ENCODE data around the gene ACO2.

Gene ACO2

DNA sequence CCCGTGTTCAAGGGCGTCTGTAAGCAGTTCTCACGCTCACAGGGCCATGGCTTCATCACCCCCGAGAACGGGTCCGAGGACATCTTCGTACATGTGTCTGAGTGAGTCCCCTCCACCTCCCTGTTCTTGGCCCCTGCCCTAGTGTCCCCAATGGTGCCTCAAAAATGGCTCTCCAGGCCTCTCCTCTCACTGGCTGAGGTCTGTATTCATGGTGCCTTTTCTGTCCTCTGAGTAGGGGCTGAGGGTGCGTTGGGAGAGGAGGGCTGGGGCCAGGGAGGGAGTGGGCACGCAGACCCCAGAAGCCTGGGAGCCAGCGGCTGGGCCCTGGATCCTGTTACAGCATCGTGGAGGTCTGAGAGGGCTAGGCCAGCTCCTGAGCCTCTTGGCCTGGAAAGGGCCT lies 104.8 kb downstream of the ACO2 start:
- DNase-seq, result no peak

DNA sequence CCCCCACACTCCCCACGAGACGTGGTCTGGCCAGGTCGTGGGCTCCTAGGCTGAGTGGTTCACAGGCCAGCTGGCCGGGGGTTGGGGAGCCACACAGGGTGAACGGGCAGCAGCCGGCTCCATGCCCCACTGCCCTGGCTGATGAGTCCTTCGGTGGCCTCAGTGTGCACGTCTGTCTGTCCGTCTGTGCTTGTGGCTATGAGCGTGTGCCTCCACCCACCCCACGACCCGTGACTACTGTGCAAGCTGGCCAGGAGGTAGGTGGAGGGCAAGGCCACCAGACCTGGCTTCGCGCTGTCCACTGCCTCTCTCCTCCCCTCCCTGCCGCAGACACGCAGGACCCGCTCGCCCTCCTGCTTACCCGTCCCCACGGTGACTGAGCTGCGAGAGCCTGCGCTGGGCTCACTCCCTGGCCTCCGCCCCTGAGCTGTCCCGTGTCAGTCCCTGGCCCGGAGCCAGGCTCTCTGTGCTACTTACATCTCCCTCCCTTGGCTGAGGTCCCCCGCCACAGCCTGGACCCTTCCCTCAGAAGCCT lies 106.0 kb downstream of the ACO2 start:
- DNase-seq, result peak; percentile 37

DNA sequence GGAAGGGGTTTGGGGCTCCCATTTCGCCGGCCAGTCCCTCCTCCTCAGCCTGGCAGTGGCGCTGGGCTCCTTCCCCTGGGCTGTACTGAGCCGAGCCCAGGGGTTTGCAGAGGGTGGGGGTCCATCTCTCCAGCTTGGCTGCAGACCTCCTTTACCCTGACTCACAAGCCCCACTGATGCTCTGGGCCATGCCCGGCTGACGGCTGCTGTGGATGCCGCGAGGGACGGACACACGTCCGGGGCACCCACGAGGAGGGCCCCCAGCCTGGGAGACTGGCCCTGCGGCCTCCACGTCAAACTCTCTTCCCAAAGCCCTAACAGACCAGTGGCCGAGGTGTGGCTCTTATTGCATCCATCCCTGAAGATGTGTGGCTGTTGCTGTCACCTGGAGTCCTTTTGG lies 106.6 kb downstream of the ACO2 start:
- DNase-seq, result no peak

DNA sequence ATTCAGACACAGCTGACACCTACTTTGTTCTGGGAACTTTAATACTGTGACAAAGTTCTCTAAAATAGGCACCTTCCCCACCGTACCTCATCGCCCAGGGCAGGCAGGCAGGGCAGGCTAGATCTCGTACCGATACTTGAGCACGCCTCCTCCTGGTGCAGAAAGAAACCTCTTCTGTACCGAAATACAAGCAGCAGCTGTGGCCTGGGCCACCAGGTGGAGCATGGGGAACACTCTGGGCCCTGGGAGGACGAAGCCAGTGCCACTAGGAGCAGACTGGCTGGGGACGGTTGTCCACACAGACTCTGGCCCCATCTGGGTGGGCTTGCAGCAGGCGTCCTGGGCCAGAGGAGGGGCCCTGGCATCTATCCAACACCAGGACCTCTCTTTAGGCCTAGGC lies 108.0 kb downstream of the ACO2 start:
- peak; percentile 78 for DNase-seq

DNA sequence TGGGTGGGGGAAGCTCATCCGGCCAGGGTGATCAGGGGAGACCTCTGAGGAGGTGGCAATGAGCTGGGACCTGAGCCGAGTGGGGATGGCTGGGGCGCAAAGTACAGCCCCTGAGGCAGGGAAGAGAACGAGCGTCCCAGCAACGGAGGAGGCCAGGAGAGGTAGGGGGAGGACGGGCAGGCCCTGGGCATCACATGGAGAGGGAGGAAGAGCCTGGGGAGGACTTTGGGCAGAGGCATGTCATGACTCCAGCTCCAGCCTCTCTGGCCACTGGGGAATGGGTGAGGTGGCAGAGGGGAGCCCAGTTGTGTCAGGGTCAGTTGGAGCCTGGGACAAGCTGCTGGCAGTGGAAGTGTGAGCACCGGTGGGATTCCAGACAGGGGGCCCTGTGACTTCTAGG lies 109.2 kb downstream of the ACO2 start:
- DNase-seq, result no peak

Measured in hematopoietic multipotent progenitor cell treated with erythropoietin and hydrocortisone succinate and interleukin-3 and kit ligand, for 8 days (in vitro differentiated cells).